Esophagus muscularis mucosa (tissue), 4 donors: ENCODE measurements around the gene ADGRV1. TPM values are rescaled to one million over a fixed set of nuclear protein-coding genes. Genes with fewer than 3 reads are reported as not detected.

Source experiments
- DNase-seq: peaks from one replicate; pipeline ENCODE4 v3.0.0-alpha.2; 2017; ENCODE audit errors: extremely low spot score
- H3K27ac ChIP-seq, 4 donors: fragments of 200-600 bp; sonication (generic); replicated peaks in 1 of 4; 1 replicate in 3 of 4; 2 replicates in 1 of 4; pipeline ENCODE4 v1.5.1; 2016 to 2019; ENCODE audit warnings: mild to moderate bottlenecking in 1 of 4
- H3K27me3 ChIP-seq, 4 donors: fragments of 200-600 bp; sonication (generic); one replicate each; pipeline versions ENCODE4 v1.5.1 to v1.6.0; 2016 to 2019
- H3K36me3 ChIP-seq, 4 donors: fragments of 200-600 bp; sonication (generic); one replicate each; pipeline ENCODE4 v1.5.1; 2016 to 2019
- H3K4me1 ChIP-seq, 4 donors: fragments of 200-600 bp; sonication (generic); one replicate each; pipeline ENCODE4 v1.5.1; 2016 to 2019
- H3K4me3 ChIP-seq, 4 donors: fragments of 200-600 bp; sonication (generic); 1 replicate in 2 of 4; 2 replicates in 2 of 4; pipeline ENCODE4 v1.5.1; 2016 to 2019; ENCODE audit warnings: mild to moderate bottlenecking in 4 of 4, moderate library complexity in 1 of 4
- H3K9me3 ChIP-seq, 4 donors: fragments of 200-600 bp; sonication (generic); 1 replicate in 3 of 4; 2 replicates in 1 of 4; pipeline ENCODE4 v1.5.1; 2016 to 2019
- EP300 ChIP-seq: sonication (generic); formaldehyde crosslinking; IDR thresholded peaks from one replicate; pipeline ENCODE4 v1.6.1; 2017; ENCODE audit warnings: antibody characterized with exemption
- POLR2A ChIP-seq: fragments of 450-650 bp; IDR thresholded peaks from one replicate; pipeline ENCODE4 v1.6.1; 2017; ENCODE audit warnings: antibody characterized with exemption, moderate library complexity, mild to moderate bottlenecking, low read depth
- POLR2AphosphoS5 ChIP-seq, 2 donors: sonication (generic); formaldehyde crosslinking; IDR thresholded peaks; one replicate each; pipeline ENCODE4 v1.6.1; 2017; ENCODE audit warnings: antibody characterized with exemption in 2 of 2
- WGBS: methylation state at CpG from one replicate; pipeline ENCODE4 v1.1.5; 2018; 5-methylcytosine and 5-hydroxymethylcytosine counted together
- intact Hi-C: fragments of 100-400 bp; cut with DNase I; formaldehyde crosslinking; loops from one replicate; pipeline ENCODE4 v1.15.1; 2023
- total RNA-seq, 4 donors: library from RNA; depleted of rRNA; stranded (reverse); fragments of >200 nt; gene quantifications; one replicate each; pipeline versions ENCODE4 v1.1.0 to v1.2.1, GENCODE V29; 2016
- TF ChIP-seq, protein P1 (sequence below), 3 experiments: fragments of 200-600 bp in 2 of 3; fragments of 450-650 bp in 1 of 3; sonication (generic) in 2 of 3; IDR thresholded peaks; one replicate each; pipeline ENCODE4 v1.5.1; 2017 to 2019; ENCODE audit warnings: antibody characterized with exemption in 3 of 3, mild to moderate bottlenecking in 2 of 3, moderate library complexity in 1 of 3

Gene ADGRV1
- total RNA-seq, 4 donors from 2014 or later = 0.42 to 1.4 (median 0.54) TPM

GRCh38 chr5:90644132-90644531 is 85.5 kb downstream of the ADGRV1 start:
- Histone ChIP-seq H3K4me3 (no peak overlapping the region), H3K27me3 (no peaks in the 10 kb centered on the region), H3K9me3 (no peaks in the 10 kb centered on the region), H3K27ac (no peak overlapping the region), H3K4me1 (no peaks in the 10 kb centered on the region), H3K36me3 (no peaks in the 10 kb centered on the region)
- DNase-seq = no peak
- intact Hi-C loops = no loop called here
- TF ChIP-seq EP300 (no peak), POLR2AphosphoS5 (IDR thresholded peaks at IDR 0.05) (no peak), POLR2A (no peak)
- TF ChIP-seq, protein P1, sequence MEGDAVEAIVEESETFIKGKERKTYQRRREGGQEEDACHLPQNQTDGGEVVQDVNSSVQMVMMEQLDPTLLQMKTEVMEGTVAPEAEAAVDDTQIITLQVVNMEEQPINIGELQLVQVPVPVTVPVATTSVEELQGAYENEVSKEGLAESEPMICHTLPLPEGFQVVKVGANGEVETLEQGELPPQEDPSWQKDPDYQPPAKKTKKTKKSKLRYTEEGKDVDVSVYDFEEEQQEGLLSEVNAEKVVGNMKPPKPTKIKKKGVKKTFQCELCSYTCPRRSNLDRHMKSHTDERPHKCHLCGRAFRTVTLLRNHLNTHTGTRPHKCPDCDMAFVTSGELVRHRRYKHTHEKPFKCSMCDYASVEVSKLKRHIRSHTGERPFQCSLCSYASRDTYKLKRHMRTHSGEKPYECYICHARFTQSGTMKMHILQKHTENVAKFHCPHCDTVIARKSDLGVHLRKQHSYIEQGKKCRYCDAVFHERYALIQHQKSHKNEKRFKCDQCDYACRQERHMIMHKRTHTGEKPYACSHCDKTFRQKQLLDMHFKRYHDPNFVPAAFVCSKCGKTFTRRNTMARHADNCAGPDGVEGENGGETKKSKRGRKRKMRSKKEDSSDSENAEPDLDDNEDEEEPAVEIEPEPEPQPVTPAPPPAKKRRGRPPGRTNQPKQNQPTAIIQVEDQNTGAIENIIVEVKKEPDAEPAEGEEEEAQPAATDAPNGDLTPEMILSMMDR (IDR thresholded peaks at IDR 0.05) = no peak
- WGBS = 52% methylated on average over 4 of the region's 4 CpGs

GRCh38 chr5:90645024-90645610 is 86.5 kb downstream of the ADGRV1 start:
- intact Hi-C loops = no loop called here
- Histone ChIP-seq H3K9me3 (no peaks in the 10 kb centered on the region), H3K36me3 (no peaks in the 10 kb centered on the region), H3K4me1 (no peaks in the 10 kb centered on the region), H3K27me3 (no peaks in the 10 kb centered on the region), H3K27ac (no peak overlapping the region), H3K4me3 (no peak overlapping the region)
- TF ChIP-seq, protein P1 (IDR thresholded peaks at IDR 0.05) = no peak
- TF ChIP-seq POLR2A (no peak), EP300 (no peak), POLR2AphosphoS5 (IDR thresholded peaks at IDR 0.05) (no peak)
- no peak for DNase-seq
- WGBS = 31% methylated on average over 8 of the region's 8 CpGs

DNA sequence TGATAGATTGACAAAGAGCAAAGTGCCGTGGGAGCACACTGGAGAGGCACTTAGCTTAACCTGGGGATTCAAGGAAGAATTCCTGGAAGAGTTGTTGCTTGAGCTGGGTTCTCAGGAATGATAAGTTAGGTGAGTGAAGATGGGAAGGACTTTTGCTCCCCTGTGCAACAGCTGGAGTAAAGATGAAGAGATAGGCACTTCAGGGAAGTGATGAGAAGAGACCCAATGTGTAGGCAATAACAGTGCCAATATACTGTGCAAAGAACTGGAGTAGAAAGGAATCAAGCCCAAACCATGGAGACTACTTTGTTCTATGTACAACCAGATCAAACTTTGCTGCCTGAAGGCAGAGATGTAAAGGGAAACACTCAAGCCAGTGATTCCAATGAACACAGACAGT is 92.2 kb downstream of the ADGRV1 start:
- Histone ChIP-seq H3K9me3 (no peaks in the 10 kb centered on the region), H3K36me3 (no peaks in the 10 kb centered on the region), H3K4me1 (no peaks in the 10 kb centered on the region), H3K4me3 (no peak overlapping the region), H3K27ac (no peak overlapping the region), H3K27me3 (no peaks in the 10 kb centered on the region)
- TF ChIP-seq POLR2A (no peak), EP300 (no peak), POLR2AphosphoS5 (IDR thresholded peaks at IDR 0.05) (no peak)
- TF ChIP-seq, protein P1 (IDR thresholded peaks at IDR 0.05) = no peak
- intact Hi-C loops = no loop called here
- 42% methylated on average over 1 of the region's 1 CpG for WGBS
- no peak for DNase-seq

DNA sequence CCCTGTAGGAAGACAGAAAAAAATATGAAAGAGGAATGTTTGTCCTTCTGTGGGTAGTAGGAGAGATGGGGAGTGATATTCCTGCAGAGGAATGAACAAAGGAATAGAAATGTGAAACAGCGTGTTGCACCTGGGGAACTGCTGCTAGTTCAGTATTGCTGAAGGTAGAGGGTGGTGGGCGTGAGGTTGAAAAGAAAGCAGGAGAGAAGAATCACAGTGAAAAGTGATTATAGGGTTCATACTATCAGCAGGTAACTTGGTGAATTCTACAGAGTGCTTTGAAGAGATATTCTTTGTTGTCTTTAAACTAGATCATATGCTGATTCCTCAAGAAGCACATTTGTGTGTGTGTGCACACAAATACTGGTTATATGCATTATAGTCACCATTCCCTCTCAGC is 95.6 kb downstream of the ADGRV1 start:
- intact Hi-C loops = no loop called here

More for the DNA sequence above, 95.6 kb downstream of the ADGRV1 start:
- Histone ChIP-seq H3K4me1 (no peaks in the 10 kb centered on the region), H3K27ac (no peak overlapping the region), H3K36me3 (no peaks in the 10 kb centered on the region), H3K4me3 (no peak overlapping the region), H3K9me3 (no peaks in the 10 kb centered on the region), H3K27me3 (no peaks in the 10 kb centered on the region)
- WGBS = 88% methylated on average over 2 of the region's 2 CpGs
- TF ChIP-seq EP300 (no peak), POLR2AphosphoS5 (IDR thresholded peaks at IDR 0.05) (no peak)
- TF ChIP-seq, protein P1 (IDR thresholded peaks at IDR 0.05) = no peak
- DNase-seq = no peak
